NCI-H2196 treated with DMSO at 0.1 percent for 48 hours (cell line): Measurements from ENCODE around the gene ARMC9.

Experiments used
- DNase-seq: peaks from one replicate; lab custom pipeline; 2025; ENCODE audit not compliant: unreplicated experiment; lab: John Stamatoyannopoulos, UW

The ARMC9 gene

DNA sequence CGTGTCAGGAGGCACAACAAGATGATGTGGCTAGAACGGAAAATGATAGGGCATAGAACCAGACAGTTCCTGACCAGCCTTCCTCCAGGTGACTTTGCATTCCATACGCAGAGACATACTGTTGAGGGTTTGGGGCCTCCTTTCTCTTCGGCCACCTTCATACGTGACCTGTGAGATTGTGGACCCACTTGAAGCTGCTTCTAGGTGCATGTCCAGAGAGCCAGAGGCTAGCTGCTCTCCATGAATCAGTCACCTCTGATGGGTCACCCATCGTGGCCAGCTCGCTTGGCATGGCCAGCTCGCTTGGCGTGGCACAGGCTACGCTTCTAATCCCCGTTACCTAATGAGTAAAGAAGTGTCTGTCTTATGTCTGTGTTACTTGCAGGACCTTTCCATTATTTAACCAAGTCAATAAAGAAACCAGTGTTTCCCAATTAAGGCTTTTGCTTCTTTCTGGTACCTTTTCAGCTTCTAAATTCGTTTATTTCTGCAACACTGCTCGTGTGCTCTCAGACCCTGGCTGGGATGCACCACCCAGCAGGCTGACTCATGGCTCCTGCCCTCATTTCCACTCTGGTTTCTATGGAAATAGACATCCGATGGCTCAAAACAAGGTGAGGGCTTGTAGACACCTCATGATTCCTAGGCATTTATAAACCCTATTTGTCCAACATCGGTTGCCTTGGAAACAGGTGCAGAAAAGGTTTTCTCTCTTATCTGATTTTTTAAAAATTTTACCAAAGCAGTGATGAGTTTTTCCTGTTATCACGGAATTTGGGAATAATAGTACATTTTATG lies 110.4 kb downstream of the ARMC9 start:
- no peak for DNase-seq

DNA sequence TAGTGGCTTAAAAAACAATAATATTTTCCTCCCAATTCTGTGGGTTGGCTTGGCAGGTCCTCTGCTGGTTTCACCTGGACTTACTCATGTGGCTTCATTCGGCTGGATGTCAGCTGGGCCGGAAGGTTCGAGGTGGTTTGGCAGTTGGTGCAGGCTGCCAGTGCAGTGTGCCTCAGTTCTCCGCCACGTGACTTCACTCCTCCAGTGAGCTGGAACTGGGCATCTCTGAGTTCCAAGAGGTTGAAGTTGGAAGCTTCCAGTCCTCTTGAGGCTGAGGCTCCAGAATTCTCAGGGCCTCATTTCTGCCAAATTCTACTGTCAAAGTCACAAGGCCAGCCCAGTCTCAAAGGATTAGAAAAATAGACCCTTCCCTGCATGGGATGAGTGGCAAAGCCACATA lies 113.6 kb downstream of the ARMC9 start:
- DNase-seq, result no peak

DNA sequence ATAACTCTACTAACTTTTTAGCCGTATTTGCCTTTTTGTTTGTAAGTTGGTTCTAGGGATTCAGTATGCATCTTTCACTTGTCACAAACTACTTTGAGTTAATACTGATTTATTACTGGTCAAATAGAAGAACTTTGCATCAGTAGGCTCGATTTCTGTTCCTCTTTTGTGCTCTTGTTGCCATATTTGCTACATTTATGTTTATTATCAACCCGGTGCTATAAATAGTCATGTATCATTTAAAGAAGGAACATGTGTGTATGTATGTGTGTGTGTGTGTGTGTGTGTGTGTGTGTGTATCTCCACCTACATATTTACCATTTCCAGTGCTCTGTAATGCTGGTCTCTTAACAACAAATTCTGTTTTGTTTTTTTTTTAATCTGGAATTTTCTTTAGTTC lies 117.5 kb downstream of the ARMC9 start:
- DNase-seq, result no peak

DNA sequence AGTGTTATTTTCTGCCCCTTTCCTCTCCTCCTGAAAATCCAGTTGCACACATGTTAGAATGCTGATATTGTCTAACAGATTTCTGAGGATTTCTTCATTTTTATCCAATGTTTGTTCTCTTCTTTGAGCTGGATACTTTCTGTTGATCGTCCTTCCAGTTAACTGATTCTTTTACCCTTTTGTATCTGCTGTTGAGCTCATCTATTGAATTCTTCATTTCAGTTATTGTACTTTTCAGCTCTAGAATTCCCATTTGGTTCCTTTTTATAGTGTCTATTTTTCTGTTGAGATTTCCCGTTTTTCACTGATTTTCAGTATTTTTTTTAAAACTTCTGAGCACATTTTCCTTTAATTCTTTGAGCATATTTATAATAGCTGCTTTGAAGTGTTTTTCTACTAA lies 119.1 kb downstream of the ARMC9 start:
- no peak for DNase-seq

DNA sequence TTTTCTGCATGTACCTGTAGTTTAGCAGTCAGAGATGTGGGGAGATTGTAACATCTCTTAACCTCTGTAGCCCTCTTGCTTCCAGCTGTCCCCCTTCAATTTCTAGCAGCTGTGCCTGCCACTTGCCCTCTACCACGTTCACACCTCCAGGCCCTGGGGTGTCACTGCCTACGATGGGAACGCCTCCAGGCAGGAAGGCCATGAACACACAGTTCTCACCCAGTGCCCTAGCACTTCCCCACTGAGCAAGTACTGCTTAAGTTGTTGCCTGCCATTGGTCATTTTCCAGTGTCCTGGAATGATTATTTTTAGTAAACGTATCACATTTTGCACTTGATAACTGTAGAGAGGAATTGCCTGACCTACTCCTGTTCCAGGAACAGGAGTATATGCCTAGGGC lies 120.0 kb downstream of the ARMC9 start:
- DNase-seq, result no peak

DNA sequence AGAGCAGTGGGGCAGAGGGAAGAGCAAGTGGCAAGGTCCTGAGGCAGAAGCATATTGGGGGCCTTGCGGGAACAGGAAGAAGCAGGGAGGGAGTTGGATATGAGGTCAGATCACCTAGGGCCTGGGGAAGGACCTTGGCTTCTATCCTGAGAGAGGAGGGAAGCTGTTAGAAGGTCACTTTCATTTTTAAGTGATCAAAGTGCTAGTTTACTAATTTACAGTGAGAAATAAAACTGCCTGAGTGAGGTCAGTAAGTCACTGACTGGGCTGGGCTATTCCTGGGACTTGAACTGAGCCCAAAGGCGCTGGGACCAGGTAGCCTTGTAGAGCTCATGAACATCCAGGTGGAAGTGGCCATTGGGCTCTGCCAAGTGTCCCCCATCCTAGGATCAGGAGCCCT lies 120.5 kb downstream of the ARMC9 start:
- DNase-seq, result no peak

DNA sequence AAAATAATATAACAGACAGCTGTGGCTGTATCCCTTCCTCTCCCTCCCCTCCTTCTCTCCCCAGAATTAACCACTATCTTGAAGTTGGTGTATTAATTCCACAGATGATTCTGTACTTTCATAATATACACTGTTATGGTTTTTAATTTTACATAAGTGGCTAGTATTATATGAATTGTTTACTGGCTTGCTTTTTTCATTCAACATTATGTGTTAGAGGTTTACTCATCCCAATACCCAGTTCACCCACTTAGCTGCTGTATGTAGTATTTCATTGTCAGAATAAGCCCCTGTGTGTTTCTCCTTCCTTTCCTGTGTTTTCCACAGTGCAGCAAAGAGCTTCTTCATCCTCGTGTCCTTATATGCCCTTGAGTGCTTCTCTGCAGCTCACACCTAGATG lies 121.4 kb downstream of the ARMC9 start:
- no peak for DNase-seq

DNA sequence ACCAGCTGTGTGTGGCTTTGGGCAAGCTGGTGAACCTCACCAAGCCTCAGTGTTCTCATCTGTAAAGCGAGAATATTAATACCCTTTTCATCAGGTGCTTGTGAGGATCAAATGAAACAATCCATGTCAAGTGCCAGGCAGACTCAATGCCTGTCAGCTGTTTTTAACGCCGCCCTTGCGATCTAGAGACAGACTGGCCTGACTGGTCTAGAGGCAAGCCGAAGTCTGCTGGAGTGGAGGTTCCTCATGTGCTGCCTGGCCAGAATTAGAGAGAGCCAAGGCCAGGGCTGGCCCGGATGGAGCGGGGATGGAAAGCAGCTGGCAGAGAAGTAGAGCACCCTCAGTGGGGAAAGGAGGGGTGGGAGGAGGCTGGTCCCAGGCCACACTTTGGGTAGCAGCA lies 122.6 kb downstream of the ARMC9 start:
- no peak for DNase-seq

DNA sequence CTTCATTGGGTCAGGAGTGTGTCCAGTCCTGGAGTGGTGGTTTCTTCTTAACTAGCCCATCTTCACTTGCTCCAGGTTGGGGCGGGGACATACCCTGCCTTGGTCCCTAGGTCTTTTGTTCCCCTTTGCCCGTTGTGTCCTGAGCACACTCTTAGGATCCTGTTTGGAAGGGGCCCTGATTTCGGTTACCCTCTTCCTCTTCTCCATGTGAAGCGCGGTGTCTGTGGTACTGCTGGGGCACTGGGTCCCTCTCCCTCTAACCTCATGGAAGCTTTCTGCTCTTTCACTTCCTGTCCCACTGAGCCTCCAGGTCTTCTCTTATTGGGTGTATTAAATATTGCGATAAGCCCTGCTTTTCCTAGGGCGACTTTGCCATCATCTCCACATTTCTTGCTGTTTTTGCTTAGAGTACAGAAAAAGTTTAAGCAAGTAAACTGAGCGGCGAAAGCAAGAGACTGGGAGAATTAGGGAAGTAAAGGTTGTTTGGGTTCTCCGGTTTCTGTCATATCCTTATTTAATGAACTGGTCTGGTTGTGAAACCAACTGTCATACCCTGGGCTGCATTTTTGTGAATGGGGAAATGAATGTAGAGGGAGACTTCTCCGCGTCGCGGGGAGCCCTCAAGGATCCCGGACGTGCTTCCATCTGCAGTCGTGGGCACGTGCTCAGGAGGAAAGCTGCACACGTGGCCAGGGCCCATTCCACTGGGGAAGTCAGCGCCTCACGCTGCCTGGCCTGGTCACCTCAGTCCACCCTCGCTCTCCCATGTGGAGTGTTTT lies 123.3 kb downstream of the ARMC9 start:
- DNase-seq, result no peak

DNA sequence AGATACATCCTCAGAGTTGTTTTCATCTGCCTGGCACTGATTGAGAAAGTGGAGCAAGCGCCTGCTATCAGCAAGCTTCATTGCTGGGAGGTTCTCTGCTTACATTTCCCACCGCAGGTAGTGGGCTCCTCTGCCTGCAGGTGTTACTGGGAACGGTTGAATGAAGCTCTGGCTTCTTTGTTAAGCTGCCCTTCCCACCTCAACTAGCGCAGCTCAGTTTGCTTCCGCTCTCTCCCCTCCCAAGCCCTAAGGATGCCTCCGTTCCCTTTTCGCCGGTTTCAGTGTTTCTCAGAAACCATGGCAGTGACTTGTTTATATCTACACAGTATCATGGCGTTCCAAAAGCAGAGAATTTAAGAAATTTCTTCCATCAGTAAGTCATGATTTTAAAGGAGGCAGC lies 124.9 kb downstream of the ARMC9 start:
- no peak for DNase-seq

DNA sequence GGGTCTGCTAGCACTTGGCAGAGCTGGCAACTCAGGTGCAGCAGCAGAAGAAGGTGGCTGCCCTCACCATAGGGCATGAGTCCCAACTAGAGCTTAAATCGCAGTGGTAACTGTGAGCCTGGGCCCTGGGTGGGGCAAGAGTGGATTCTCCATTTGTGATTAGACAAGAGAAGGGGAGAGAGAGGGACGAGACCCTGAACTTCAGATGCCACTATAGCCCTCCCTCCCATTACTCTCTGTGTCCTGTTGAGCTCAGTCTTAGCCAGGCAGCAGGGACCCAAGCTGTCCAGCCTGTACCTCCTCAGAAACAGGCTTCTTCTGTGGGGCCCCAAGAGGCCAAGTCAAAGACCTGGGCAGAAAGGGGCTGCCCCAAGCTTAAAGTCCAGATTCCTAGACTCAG lies 127.4 kb downstream of the ARMC9 start:
- DNase-seq, result no peak

DNA sequence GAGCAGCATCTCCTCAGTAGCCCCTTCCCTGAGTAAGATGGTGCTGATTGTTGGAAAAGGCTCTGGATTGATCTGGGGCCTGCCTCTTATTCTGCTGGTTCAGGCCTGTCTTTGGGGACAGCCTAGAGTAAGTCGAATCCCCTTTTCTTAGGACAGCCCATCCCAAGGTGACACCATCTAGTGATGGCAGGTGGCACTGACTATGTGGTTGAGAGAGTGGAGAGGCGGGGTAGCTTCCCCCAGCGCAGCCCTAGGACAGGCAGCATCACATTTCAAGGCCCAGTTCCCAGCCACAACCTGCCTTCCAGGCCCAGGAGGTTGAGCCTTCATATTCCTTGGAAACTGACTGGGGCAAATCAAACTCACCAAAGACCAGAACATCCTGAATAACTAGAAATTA lies 128.0 kb downstream of the ARMC9 start:
- DNase-seq, result no peak

DNA sequence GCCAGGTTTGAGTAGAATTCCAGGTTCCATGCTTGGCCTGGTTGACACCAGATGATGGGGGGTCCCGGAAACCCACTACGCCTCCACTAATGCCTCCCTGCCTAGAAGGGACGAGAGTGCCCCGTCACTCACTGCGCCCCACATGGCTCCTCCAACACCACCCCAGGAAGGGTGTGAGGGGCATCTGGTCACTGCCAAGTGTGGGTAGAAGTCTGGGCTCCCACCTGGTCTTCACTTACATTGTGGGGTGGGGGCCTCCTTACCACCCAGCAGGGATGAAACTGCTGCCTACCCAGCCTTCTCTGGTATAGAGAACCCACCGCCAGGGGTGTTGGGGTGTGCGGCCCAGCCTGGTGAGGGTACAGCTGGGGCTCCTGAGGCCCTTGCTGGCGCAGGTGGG lies 131.9 kb downstream of the ARMC9 start:
- no peak for DNase-seq

DNA sequence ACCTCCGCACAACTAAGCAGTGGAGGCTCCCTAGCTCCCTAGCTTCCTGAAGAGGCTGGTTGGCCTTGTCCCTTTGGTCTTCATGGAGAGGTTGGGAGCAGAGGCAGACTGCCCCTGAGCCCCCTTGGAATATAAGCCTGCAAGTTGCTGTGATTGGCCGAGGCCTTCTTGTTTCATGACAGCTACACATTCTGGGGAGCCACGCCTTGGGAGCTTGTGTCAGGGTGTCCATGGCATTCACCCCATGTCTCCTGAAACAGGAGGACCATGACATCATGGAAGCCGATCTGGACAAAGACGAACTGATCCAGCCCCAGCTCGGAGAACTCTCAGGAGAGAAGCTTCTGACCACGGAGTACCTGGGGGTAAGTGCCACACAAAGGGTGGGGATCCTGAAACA lies 133.1 kb downstream of the ARMC9 start:
- DNase-seq, result no peak

DNA sequence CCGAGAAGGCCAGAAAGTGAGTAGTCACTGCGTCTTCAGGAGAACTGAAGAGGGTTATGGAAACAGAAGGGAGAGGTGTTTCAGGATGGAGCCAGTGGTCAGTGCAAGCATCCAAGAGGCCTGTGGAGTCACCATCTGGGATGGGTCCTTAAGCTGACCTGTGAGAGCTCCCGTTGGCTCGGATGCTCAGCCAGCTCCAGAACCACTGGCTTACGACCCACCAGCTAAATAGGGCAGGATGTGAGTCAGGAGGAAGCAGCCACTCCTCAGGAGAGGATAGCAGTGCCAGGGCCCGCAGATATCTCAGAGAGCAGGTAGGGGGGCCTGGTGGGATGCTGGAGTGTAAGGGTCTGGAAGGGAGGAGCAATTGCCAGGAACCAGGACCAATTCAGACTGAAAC lies 134.0 kb downstream of the ARMC9 start:
- no peak for DNase-seq

DNA sequence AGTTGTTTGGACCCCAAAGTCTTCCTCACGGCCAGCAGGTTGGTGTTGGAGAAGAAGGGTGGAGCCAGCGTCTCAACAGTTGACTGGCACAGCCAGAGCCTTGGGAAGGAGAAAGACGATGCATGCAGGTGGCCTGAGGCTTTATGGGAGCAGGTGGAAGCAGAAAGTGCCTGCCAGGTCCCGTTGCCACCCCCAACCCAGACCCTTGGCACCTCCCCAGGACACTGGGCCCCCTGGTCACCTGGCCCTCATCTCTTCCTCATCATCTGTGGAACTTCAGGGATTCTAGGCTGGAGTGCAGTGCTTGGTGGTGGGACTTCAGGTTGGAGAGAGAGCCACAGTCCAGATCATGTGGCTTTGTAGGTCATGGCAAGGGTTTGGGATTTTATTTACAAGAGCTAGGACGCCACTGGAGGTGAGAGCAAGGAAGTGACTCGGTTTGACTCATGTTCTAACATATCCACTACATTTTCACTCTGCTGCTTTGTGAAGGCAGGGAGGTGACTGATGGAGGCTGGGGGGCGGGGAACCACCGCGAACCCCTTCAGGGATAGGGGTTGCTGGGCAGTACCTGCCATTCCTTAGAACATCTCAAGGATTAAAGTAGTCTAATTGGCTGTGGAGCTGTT lies 134.6 kb downstream of the ARMC9 start:
- no peak for DNase-seq

DNA sequence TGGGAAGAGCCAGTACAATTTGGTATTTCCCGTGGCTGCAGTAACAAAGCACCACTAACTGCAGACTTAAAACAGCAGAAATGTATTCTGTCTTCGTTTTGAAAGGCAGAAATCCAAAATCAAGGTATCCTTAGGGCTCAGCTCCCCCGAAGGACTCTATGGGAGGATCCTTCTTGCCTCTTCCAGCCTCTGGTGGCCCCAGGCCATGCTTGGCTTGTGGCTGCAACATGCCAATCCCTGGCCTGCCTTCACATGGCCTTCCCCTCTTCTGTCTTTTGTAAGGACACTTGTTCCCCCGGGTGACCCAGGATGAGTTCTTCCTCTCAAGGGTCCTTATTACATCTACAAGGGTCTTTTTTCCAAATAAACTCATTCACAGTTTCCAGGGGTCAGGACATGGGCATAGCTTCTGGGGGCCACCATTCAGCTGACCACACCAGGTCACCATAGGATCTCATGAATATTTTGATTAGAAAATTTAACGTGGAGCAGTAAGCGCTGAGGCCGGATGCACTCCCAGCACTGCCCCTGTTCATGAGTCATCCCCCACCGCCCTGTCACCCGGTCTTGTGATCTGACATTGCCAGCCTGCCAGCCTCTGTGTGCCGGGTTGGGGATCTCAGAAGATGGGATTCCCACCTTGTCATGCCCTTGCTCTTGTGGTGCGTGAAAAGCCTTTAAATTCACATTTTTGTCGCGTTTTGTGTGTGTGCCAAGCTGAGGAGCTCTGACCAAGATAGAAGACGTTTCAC lies 135.9 kb downstream of the ARMC9 start:
- DNase-seq, result no peak

DNA sequence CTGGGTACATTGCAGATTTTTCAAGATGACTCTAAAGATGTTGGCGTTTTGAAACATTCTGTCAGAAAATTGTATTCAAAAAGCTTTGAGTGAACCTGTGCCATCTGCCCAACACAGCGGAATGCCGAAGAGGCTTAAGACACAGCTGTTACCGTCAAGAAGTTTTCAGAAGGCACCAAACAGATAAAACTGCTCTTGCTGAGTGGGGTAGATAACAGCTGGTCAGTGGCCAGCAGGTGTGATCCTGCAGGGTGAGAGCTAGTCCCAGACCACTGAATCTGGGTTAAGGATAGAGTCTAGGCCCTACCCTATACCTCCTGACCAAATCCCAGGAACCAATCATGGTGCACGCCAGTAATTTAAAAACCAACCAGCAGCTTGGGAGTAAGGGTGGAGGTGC lies 136.6 kb downstream of the ARMC9 start:
- no peak for DNase-seq

DNA sequence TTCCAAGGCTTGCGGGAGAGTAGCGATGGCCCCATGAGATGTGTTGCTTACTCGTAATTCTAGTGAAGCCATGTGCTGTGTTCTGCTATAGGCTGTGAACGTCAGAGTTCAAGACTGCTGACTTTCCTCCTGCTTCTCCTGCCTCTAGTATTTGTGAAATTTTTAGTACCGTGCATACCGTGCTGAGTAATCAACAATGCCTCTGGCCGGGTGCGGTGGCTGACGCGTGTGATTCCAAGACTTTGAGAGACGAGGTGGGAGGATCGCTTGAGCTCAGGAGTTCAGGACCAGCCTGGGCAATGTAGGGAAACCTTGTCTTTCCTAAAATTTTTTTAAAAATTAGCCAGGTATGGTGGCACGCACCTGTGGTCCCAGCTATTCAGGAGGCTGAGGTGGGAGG lies 137.2 kb downstream of the ARMC9 start:
- DNase-seq, result no peak

DNA sequence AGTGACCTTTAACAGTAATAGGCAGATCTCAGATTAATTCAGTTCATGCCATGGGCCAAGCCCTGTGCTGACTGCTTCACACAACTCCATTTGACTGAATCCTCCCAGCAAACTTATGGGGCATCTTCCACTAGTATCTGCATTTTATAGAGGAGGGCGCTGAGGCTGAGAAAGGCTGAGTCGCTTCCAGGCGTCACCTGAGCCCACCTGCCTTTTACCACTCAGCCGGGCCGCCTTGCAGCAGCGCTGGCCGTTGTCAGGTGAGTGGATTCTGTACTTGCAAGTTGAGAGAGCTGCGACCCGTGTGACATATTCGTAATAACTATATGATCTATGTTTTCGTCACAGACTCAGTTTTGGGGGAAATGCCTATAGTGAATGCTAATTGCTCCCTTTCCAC lies 137.8 kb downstream of the ARMC9 start:
- DNase-seq, result no peak

DNA sequence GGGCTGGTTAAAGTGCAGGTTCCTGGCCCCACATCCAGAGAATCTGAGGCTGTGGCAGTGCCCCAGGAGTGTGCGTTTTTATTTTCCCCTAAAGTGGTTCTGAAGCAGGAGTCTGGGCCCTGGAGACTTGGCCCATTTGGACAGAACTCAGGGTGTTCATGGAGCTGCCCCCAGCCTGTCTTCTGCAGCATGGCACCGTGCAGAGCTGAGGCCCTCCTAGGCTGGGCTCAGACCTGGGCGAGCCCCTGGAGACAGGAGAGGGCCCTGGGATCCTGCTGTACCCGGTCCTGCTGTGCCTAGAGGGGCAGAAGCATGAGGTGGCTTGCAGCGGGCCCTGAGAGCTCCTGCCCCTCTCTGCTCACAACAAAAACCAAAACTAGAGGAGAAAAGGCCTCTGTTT lies 138.3 kb downstream of the ARMC9 start:
- DNase-seq, result no peak
